Epithelial cell of proximal tubule (primary cell): ENCODE measurements around the gene C12orf60. TPM values are rescaled to one million over a fixed set of nuclear protein-coding genes. Genes with fewer than 3 reads are reported as not detected.

Experiments
- DNase-seq: peaks from one replicate; pipeline ENCODE4 v3.0.0-alpha.2; 2011; ENCODE audit warnings: low read depth
- H3K4me3 ChIP-seq: 2 replicates; pipeline ENCODE4 v1.5.1; 2011; ENCODE audit warnings: low read depth, mild to moderate bottlenecking, low read length
- CTCF ChIP-seq: conservative IDR thresholded peaks from 2 replicates; pipeline ENCODE4 v1.5.1; 2012; ENCODE audit warnings: low read depth, mild to moderate bottlenecking, low read length
- total RNA-seq: library from RNA; depleted of rRNA; stranded (reverse); fragments of >200 nt; gene quantifications from 2 replicates; pipeline ENCODE4 v1.2.3, GENCODE V29; 2015

Gene C12orf60
- total RNA-seq, 1 donor from 2014 or later, result 1.2 TPM

DNA sequence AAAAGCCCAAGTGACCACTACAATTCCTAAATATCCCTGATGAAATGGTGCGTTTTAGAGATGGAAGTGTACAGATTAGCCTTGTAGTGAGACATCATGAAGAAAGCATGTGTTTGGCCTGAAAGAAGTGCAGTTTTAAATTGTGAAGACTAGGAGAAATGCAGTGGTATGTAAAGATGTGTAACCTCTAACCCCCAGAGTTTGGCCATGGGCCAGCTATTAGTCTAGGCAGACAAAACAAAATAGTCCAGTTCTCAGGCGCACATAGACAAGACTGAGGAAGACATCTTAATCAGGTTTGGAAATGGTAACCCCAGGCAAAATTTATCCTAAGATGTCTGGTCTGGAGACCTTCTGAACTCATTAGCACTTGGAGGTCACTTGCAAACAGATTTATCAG is 23.6 kb upstream of the C12orf60 start:
- DNase-seq, result no peak
- H3K4me3 ChIP-seq, result no peak overlapping the region
- TF ChIP-seq CTCF, result no peak

GRCh38 chr12:14780859-14781258 is 22.6 kb upstream of the C12orf60 start:
- DNase-seq, result no peak
- no peak overlapping the region for H3K4me3 ChIP-seq
- no peak for TF ChIP-seq CTCF

GRCh38 chr12:14781563-14781962 is 21.9 kb upstream of the C12orf60 start:
- H3K4me3 ChIP-seq, result no peak overlapping the region
- DNase-seq, result no peak
- TF ChIP-seq CTCF, result no peak

GRCh38 chr12:14782756-14783155 is 20.7 kb upstream of the C12orf60 start:
- no peak overlapping the region for H3K4me3 ChIP-seq
- DNase-seq, result no peak
- no peak for TF ChIP-seq CTCF

- no peak for DNase-seq
- H3K4me3 ChIP-seq, result no peak overlapping the region
- no peak for TF ChIP-seq CTCF
Measured at GRCh38 chr12:14784471-14784870, 19.0 kb upstream of the C12orf60 start.

DNA sequence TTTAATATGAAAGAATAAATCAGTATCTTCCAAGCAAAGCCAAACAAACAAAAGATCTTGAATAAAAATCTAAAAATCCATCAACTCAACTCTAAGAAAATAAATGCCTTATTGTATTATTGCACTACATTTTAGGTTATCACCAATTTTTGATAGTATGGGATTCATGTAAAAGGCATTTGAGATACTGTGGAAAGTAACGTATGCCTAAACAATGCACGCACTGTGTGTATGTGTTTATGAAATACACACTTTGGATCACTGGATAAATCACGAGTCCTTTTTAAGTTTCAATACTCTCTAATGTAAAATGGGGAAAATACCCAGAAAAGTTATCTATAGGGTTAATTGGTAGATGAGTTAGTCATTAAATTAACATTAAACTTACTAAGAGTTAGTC is 17.9 kb upstream of the C12orf60 start:
- H3K4me3 ChIP-seq, result no peak overlapping the region
- TF ChIP-seq CTCF, result no peak
- no peak for DNase-seq

GRCh38 chr12:14795028-14795448 is 8.4 kb upstream of the C12orf60 start:
- H3K4me3 ChIP-seq, result no peak overlapping the region
- no peak for TF ChIP-seq CTCF
- no peak for DNase-seq
